Measurements from ENCODE around the gene CPNE4.
"Not testable (repeated sequence)": the region's sequence is repeated elsewhere in the genome, so short reads cannot be mapped to it uniquely, and the experiment has no call there.

CPNE4 gene

GRCh38 chr3:132034486-132035464 lies at the start of gene CPNE4:
CPNE4 (minus strand) TSS chr3:132035014.
- peaks cover 19% of the 10 kb centered on the region for H3K27me3 ChIP-seq (ENCODE audit: control insufficient read depth, insufficient read depth, low read length)
- no peaks in the 10 kb centered on the region for H3K36me3 ChIP-seq (ENCODE audit: control insufficient read depth, insufficient read depth, low read length)
- H3K4me1 ChIP-seq (ENCODE audit: control insufficient read depth, insufficient read depth, low read length), result no peaks in the 10 kb centered on the region
- peak within 1 kb of the TSS; percentile 27 for H3K4me3 ChIP-seq (ENCODE audit: low read length)
- no peak within 1 kb of the TSS for H3K9ac ChIP-seq (ENCODE audit: low read length)
- no peak within 1 kb of the TSS for H3K27ac ChIP-seq (ENCODE audit: low read depth, low read length)

- Histone ChIP-seq H3K4me1 (ENCODE audit: control insufficient read depth, insufficient read depth, low read length) (no peaks in the 10 kb centered on the region), H3K36me3 (ENCODE audit: control insufficient read depth, insufficient read depth, low read length) (no peaks in the 10 kb centered on the region), H3K27ac (ENCODE audit: low read depth, low read length) (no peak overlapping the region), H3K9ac (ENCODE audit: low read length) (no peak overlapping the region), H3K4me3 (ENCODE audit: low read length) (no peak overlapping the region), H3K27me3 (ENCODE audit: control insufficient read depth, insufficient read depth, low read length) (no peaks in the 10 kb centered on the region)
Observed at GRCh38 chr3:132083583-132084279, 48.9 kb upstream of the CPNE4 start.

DNA sequence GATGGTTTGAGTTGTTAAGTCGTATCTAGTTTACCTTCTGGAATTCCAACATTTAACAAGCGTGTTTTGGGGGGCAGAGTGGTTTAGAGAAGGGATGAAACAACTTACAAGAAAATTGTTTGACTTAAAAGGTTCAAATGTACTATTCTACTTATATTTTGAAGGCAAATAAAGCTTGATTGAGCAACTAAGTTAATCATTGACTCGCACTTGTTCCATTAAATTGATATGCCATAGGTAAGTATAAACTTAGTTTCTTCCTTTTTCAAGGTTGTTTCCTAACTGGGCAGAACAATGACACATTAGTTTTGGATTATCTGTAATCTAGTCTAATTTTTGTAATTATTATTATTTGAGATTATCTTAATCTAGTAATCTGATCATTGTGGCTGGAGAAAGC lies 48.3 kb upstream of the CPNE4 start:
- no peaks in the 10 kb centered on the region for H3K4me1 ChIP-seq (ENCODE audit: control insufficient read depth, insufficient read depth, low read length)
- H3K27ac ChIP-seq (ENCODE audit: low read depth, low read length), result no peak overlapping the region
- H3K27me3 ChIP-seq (ENCODE audit: control insufficient read depth, insufficient read depth, low read length), result no peaks in the 10 kb centered on the region
- H3K9ac ChIP-seq (ENCODE audit: low read length), result no peak overlapping the region
- no peak overlapping the region for H3K4me3 ChIP-seq (ENCODE audit: low read length)
- H3K36me3 ChIP-seq (ENCODE audit: control insufficient read depth, insufficient read depth, low read length), result no peaks in the 10 kb centered on the region

GRCh38 chr3:132079147-132079546 lies 44.3 kb upstream of the CPNE4 start:
- Histone ChIP-seq H3K27me3 (ENCODE audit: control insufficient read depth, insufficient read depth, low read length) (no peaks in the 10 kb centered on the region), H3K4me1 (ENCODE audit: control insufficient read depth, insufficient read depth, low read length) (no peaks in the 10 kb centered on the region), H3K27ac (ENCODE audit: low read depth, low read length) (no peak overlapping the region)

GRCh38 chr3:132073771-132074170 lies 39.0 kb upstream of the CPNE4 start:
- no peaks in the 10 kb centered on the region for H3K27me3 ChIP-seq (ENCODE audit: control insufficient read depth, insufficient read depth, low read length)
- no peak overlapping the region for H3K9ac ChIP-seq (ENCODE audit: low read length)
- H3K4me1 ChIP-seq (ENCODE audit: control insufficient read depth, insufficient read depth, low read length), result no peaks in the 10 kb centered on the region
- H3K27ac ChIP-seq (ENCODE audit: low read depth, low read length), result no peak overlapping the region
- no peak overlapping the region for H3K4me3 ChIP-seq (ENCODE audit: low read length)
- H3K36me3 ChIP-seq (ENCODE audit: control insufficient read depth, insufficient read depth, low read length), result no peaks in the 10 kb centered on the region

More at GRCh38 chr3:132079147-132079546, 44.3 kb upstream of the CPNE4 start:
- H3K9ac ChIP-seq (ENCODE audit: low read length), result no peak overlapping the region
- H3K36me3 ChIP-seq (ENCODE audit: control insufficient read depth, insufficient read depth, low read length), result no peaks in the 10 kb centered on the region
- H3K4me3 ChIP-seq (ENCODE audit: low read length), result no peak overlapping the region

GRCh38 chr3:132071043-132071442 lies 36.2 kb upstream of the CPNE4 start:
- Histone ChIP-seq H3K4me1 (ENCODE audit: control insufficient read depth, insufficient read depth, low read length) (no peaks in the 10 kb centered on the region), H3K27ac (ENCODE audit: low read depth, low read length) (no peak overlapping the region), H3K4me3 (ENCODE audit: low read length) (no peak overlapping the region), H3K9ac (ENCODE audit: low read length) (no peak overlapping the region), H3K27me3 (ENCODE audit: control insufficient read depth, insufficient read depth, low read length) (no peaks in the 10 kb centered on the region), H3K36me3 (ENCODE audit: control insufficient read depth, insufficient read depth, low read length) (no peaks in the 10 kb centered on the region)

DNA sequence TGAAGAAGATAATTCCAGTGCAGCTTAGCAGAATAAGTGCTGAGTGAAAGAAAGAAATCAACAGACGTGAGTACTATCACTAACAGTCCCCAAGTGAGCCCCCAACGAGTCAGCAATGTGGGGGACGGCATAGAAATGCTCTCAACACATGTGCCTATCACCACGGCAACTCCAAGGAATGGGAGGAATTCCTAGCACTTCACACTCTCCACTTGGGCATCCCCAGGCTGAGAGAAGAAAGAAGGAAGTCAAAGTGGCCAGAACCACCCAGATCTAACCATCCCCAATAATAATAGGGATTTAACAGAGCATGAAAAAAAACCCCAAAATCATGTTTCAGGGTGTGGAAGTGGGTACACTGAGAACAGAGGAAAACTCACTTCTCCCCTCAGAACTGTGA lies 29.3 kb upstream of the CPNE4 start:
- Histone ChIP-seq H3K36me3 (ENCODE audit: control insufficient read depth, insufficient read depth, low read length) (no peaks in the 10 kb centered on the region), H3K27me3 (ENCODE audit: control insufficient read depth, insufficient read depth, low read length) (no peaks in the 10 kb centered on the region), H3K27ac (ENCODE audit: low read depth, low read length) (no peak overlapping the region), H3K4me1 (ENCODE audit: control insufficient read depth, insufficient read depth, low read length) (no peaks in the 10 kb centered on the region), H3K4me3 (ENCODE audit: low read length) (no peak overlapping the region), H3K9ac (ENCODE audit: low read length) (no peak overlapping the region)

DNA sequence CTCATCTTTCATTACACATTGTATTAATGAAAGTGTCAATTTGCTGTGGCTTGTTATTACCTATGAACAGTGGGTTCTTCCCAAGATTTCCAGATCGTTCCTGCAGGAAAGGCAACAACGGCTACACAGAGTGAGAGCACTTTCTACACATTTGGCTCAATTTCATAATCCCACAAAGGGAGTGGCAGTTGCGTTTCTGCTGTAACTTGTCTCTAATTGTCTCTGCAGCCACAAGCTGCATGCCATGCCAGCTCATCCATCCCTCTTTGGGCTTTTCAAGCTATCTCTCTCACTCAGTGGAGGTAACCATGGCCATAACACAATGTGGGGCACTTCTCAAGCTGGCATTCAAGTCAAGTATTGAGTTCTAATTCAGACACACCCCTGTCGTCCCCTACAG lies 27.7 kb upstream of the CPNE4 start:
- no peak overlapping the region for H3K9ac ChIP-seq (ENCODE audit: low read length)
- H3K4me1 ChIP-seq (ENCODE audit: control insufficient read depth, insufficient read depth, low read length), result no peaks in the 10 kb centered on the region
- H3K27me3 ChIP-seq (ENCODE audit: control insufficient read depth, insufficient read depth, low read length), result no peaks in the 10 kb centered on the region
- H3K4me3 ChIP-seq (ENCODE audit: low read length), result no peak overlapping the region
- no peak overlapping the region for H3K27ac ChIP-seq (ENCODE audit: low read depth, low read length)
- no peaks in the 10 kb centered on the region for H3K36me3 ChIP-seq (ENCODE audit: control insufficient read depth, insufficient read depth, low read length)

GRCh38 chr3:132055872-132056271 lies 21.1 kb upstream of the CPNE4 start:
- H3K4me1 ChIP-seq (ENCODE audit: control insufficient read depth, insufficient read depth, low read length), result no peaks in the 10 kb centered on the region
- no peaks in the 10 kb centered on the region for H3K36me3 ChIP-seq (ENCODE audit: control insufficient read depth, insufficient read depth, low read length)
- H3K27ac ChIP-seq (ENCODE audit: low read depth, low read length), result no peak overlapping the region
- H3K4me3 ChIP-seq (ENCODE audit: low read length), result no peak overlapping the region
- H3K27me3 ChIP-seq (ENCODE audit: control insufficient read depth, insufficient read depth, low read length), result no peaks in the 10 kb centered on the region
- no peak overlapping the region for H3K9ac ChIP-seq (ENCODE audit: low read length)

GRCh38 chr3:132047209-132047608 lies 12.4 kb upstream of the CPNE4 start:
- Histone ChIP-seq H3K9ac (ENCODE audit: low read length) (no peak overlapping the region), H3K4me3 (ENCODE audit: low read length) (no peak overlapping the region), H3K36me3 (ENCODE audit: control insufficient read depth, insufficient read depth, low read length) (no peaks in the 10 kb centered on the region), H3K27ac (ENCODE audit: low read depth, low read length) (no peak overlapping the region), H3K27me3 (ENCODE audit: control insufficient read depth, insufficient read depth, low read length) (no peaks in the 10 kb centered on the region), H3K4me1 (ENCODE audit: control insufficient read depth, insufficient read depth, low read length) (no peaks in the 10 kb centered on the region)

DNA sequence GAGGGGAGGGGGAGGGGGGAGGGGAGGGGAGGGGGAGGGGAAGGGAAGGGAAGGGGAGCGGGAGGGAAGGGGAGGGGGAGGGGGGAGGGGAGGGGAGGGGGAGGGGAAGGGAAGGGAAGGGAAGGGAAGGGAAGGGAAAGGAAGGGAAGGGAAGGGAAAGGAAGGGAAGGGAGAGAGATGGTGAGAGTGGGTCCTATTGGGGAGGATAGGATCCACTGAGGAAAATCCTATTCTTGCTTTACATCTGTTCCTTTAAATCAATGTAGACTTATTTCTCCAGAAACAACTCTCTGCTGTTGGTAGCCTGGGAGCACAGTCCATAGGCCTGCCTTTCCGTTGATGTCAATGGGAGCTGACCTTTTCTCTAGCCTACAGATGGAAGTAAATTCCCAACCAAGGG lies 10.1 kb upstream of the CPNE4 start:
- not testable (repeated sequence) for H3K9ac ChIP-seq (ENCODE audit: low read length); H3K27ac ChIP-seq (ENCODE audit: low read depth, low read length); H3K4me3 ChIP-seq (ENCODE audit: low read length); H3K27me3 ChIP-seq (ENCODE audit: control insufficient read depth, insufficient read depth, low read length); H3K4me1 ChIP-seq (ENCODE audit: control insufficient read depth, insufficient read depth, low read length); H3K36me3 ChIP-seq (ENCODE audit: control insufficient read depth, insufficient read depth, low read length)

DNA sequence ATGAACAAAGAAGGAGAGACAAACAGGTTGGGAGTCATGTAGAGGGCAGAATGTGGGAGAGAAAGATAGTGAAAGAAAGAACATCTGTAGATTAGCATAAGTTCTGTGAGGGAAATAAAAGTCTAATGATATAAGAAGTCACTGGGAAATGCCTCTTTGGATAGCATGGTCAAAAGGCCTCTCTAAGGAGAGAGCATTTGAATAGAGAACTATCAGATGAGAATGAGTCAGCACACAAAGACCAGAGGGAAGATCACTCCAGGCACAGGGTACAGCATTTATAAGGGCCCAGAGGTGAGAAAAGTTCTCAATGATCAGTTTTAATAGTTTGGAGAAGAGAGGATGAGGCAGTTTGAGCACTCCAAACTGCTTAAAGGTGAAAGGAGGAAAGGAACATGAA lies 7.9 kb upstream of the CPNE4 start:
- Histone ChIP-seq H3K36me3 (ENCODE audit: control insufficient read depth, insufficient read depth, low read length) (no peaks in the 10 kb centered on the region), H3K4me1 (ENCODE audit: control insufficient read depth, insufficient read depth, low read length) (no peaks in the 10 kb centered on the region), H3K27ac (ENCODE audit: low read depth, low read length) (no peak overlapping the region), H3K4me3 (ENCODE audit: low read length) (no peak overlapping the region), H3K27me3 (ENCODE audit: control insufficient read depth, insufficient read depth, low read length) (no peaks in the 10 kb centered on the region), H3K9ac (ENCODE audit: low read length) (no peak overlapping the region)
